M059J (cell line): ENCODE results near the gene PRSS33. TPM values are rescaled to one million over a fixed set of nuclear protein-coding genes. Genes with fewer than 3 reads are reported as not detected.

Experiments
- DNase-seq: peaks from one replicate; pipeline ENCODE4 v3.0.0-alpha.2; 2012; ENCODE audit warnings: low read depth
- total RNA-seq: library from RNA; depleted of rRNA; stranded (reverse); fragments of >200 nt; shearing (Covaris generic); gene quantifications from 2 replicates; pipeline ENCODE4 v1.2.3, GENCODE V29; 2014

The PRSS33 gene
- total RNA-seq, 1 experiment from 2014 or later, result not detected

GRCh38 chr16:2820836-2821486, 33.6 kb upstream of the PRSS33 start:
- no peak for DNase-seq

- no peak for DNase-seq
These were observed 32.8 kb upstream of the PRSS33 start for GRCh38 chr16:2819939-2820835.

- DNase-seq, result no peak
These were observed 32.0 kb upstream of the PRSS33 start for GRCh38 chr16:2819179-2819938.

GRCh38 chr16:2818272-2818876, 31.0 kb upstream of the PRSS33 start:
- no peak for DNase-seq

GRCh38 chr16:2817340-2818271, 30.2 kb upstream of the PRSS33 start:
- no peak for DNase-seq

GRCh38 chr16:2816751-2817339, 29.5 kb upstream of the PRSS33 start, which contains the start of gene PRSS21:
PRSS21 (plus strand) TSS chr16:2817237; CDS start chr16:2817269, 32 bp downstream.
- DNase-seq, result no peak

- DNase-seq, result no peak
These were observed 28.0 kb upstream of the PRSS33 start for GRCh38 chr16:2815299-2815771.

GRCh38 chr16:2814551-2815298, 27.4 kb upstream of the PRSS33 start:
- no peak for DNase-seq

GRCh38 chr16:2813771-2814221, 26.4 kb upstream of the PRSS33 start:
- no peak for DNase-seq

- DNase-seq, result no peak
These were observed 24.5 kb upstream of the PRSS33 start for GRCh38 chr16:2811703-2812471.

- DNase-seq, result no peak
These were observed 23.3 kb upstream of the PRSS33 start for GRCh38 chr16:2810651-2811050.

- DNase-seq, result no peak
These were observed 21.9 kb upstream of the PRSS33 start for GRCh38 chr16:2809149-2809760.

GRCh38 chr16:2808181-2808580, 20.8 kb upstream of the PRSS33 start:
- no peak for DNase-seq

- no peak for DNase-seq
These were observed 18.9 kb upstream of the PRSS33 start for GRCh38 chr16:2806286-2806685.

- DNase-seq, result no peak
These were observed 17.4 kb upstream of the PRSS33 start for GRCh38 chr16:2804728-2805127.

- DNase-seq, result no peak
These were observed 16.3 kb upstream of the PRSS33 start for GRCh38 chr16:2803545-2804195.

- no peak for DNase-seq
These were observed 12.5 kb upstream of the PRSS33 start for GRCh38 chr16:2799859-2800226.
